ENCODE results near the gene CDK5R2.

Gene CDK5R2

GRCh38 chr2:219000569-219000960 is 41.1 kb downstream of the CDK5R2 start:
- H3K4me3 ChIP-seq (ENCODE audit: low read depth, low read length): no peak overlapping the region
- DNase-seq (ENCODE audit: low read depth): no peak

- no peak for DNase-seq (ENCODE audit: low read depth)
- no peak overlapping the region for H3K4me3 ChIP-seq (ENCODE audit: low read depth, low read length)
These were observed 41.7 kb downstream of the CDK5R2 start for GRCh38 chr2:219001100-219001576.

DNA sequence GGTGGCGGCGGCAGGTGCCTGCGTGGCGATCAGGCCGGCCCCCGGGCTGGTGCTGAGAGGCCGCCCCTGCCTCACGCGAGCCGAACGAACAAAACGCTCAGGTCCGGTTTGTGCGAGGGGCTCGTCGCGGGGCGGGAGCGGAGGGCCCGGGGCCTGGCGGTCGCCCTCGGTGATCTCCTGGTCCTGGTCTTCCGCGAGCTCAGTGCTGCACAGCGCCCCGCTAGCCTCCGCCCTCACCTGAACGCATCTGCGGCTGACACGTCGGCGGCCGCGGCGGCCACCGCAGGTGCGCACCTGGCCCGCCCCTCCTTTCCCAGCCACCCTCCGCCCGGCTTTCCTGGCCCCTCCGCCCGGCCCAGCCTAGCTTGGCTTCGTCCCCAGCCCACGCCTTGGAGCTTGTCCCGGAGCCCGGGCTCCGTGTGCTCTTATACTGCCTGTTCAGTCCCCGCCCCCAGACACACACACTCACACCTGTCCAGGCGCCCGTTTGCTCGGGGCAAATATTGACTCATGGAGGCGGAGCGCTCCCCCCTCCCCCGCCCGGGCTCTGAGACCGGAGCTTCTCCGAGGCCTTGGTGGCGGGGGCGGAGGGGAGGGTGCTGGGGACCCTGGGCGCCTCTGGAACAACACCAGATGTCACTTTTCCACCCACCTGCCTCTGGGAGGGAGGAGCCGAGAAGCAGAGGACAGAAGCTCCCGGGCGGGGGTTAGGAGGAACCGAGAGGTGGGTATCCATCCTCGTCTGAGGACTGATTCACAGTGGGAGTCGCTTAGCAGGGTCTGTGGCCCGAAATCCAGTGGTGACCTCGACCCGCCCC is 42.3 kb downstream of the CDK5R2 start:
- H3K4me3 ChIP-seq (ENCODE audit: low read depth, low read length): no peak overlapping the region
- DNase-seq (ENCODE audit: low read depth): no peak

DNA sequence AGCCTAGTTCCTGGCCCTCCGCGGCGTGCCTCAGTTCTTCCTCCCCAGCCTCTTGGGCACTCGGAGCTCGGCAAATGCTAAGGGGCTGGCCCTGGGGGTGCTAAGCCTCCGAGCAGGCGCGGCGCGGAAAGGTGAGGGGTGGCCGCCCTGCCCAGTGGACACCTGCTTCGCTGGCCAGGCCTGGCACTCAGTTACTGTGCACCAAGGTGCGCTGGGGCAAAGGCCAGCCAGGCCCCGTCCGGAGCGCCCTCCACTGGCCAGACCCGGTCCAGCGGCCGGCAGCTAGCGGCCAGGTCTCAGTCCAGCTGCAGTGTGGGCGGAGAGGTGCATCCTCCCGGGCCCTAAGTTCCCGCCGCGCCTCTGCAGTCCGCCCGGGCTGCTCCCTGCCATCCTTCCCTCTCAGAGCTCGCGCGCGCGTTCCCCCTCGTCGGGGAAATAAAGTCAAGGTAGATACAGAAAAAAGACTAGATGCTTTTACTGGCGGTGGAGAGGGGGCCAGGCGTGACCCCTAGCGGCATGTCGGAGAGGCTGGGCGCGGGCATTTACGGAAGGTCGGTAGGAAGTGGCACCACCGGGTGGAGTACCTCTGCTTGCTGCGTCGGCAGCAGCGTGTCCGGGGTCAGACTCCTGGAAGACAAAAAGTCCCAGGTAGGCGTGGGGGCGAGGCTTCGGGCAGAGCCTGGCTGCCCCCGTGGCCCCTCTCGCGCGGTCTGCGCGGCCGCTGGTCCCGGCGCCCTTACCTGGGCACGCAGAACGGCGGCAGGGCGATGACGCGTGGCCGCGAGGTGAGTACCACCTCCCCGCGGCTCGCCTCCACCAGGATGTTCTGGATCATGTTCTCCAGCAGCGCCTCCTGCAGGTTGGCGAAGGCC is 43.2 kb downstream of the CDK5R2 start:
- no peak overlapping the region for H3K4me3 ChIP-seq (ENCODE audit: low read depth, low read length)
- no peak for DNase-seq (ENCODE audit: low read depth)

- DNase-seq (ENCODE audit: low read depth): no peak
- no peak overlapping the region for H3K4me3 ChIP-seq (ENCODE audit: low read depth, low read length)
These were observed 43.8 kb downstream of the CDK5R2 start for GRCh38 chr2:219003267-219003634.

GRCh38 chr2:219003979-219004378 is 44.5 kb downstream of the CDK5R2 start:
- no peak for DNase-seq (ENCODE audit: low read depth)
- H3K4me3 ChIP-seq (ENCODE audit: low read depth, low read length): no peak overlapping the region

- DNase-seq (ENCODE audit: low read depth): no peak
- H3K4me3 ChIP-seq (ENCODE audit: low read depth, low read length): no peak overlapping the region
These were observed 49.8 kb downstream of the CDK5R2 start for GRCh38 chr2:219009294-219009693.

DNA sequence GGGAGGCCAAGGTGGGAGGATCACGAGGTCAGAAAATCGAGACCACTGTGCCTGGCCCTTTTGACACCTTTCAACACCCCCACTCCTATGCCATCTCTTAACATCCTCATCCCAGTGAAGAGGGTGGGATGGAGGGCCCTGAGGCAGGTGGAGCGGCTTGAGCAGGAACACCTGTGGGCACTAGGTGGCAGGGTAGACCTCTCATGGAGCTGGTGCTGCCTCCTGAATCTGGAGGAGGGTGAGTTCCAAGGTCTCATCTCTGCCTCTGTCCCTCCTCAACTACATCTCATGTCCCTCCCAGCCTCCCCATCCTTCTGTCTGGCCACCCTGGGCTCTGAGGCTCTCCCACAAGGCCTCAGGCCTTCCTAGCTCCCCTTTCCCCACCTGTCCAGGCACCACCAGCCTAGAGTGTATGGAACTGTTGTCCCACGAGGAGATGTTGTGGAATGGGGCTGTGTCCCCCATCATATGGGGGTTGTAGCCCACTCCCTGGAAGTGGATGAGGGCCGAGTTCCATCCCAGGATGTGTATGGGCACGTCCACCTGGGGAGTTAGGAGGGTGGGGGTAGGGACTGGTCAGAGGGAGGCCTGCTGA is 50.8 kb downstream of the CDK5R2 start:
- no peak for DNase-seq (ENCODE audit: low read depth)

DNA sequence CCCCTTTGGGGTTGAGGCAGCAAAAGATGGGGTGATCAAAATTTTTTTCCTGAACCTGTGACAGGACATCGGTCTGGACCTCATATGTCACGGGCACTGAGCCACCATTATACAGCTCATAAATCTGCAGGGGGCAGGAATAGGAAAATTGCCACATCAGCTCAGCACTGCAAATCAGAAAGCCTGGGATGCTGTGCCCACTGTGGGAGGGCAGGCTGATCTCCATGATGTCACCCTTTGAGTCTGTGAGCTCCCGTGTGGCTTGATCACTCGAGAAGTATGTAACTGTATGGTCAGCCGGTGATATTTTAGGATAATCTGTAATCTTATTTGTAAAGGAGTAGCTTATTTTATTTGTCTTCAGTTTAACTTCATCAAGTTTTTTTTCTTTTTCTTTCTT is 51.4 kb downstream of the CDK5R2 start:
- H3K4me3 ChIP-seq (ENCODE audit: low read depth, low read length): no peak overlapping the region
- no peak for DNase-seq (ENCODE audit: low read depth)

More for the DNA sequence above, 50.8 kb downstream of the CDK5R2 start:
- no peak overlapping the region for H3K4me3 ChIP-seq (ENCODE audit: low read depth, low read length)
